Stimulated activated CD4-positive, alpha-beta T cell treated with anti-CD3 and anti-CD28 coated beads, TNF-alpha, amount 100 ng/mL, for 24 hours (primary cell): Measurements from ENCODE around the gene RBM45.
"Not testable (repeated sequence)": the region's sequence is repeated elsewhere in the genome, so short reads cannot be mapped to it uniquely, and the experiment has no call there.

Experiments used
- DNase-seq, 3 experiments: peaks; one replicate each; pipeline ENCODE4 v3.0.0-alpha.2; 2020; ENCODE audit warnings: low read depth in 3 of 3

Gene RBM45

GRCh38 chr2:178106053-178106452 lies 6.2 kb upstream of the RBM45 start:
- no peak for DNase-seq

- DNase-seq = no peak
Measured at GRCh38 chr2:178108176-178108575, 4.1 kb upstream of the RBM45 start.

DNA sequence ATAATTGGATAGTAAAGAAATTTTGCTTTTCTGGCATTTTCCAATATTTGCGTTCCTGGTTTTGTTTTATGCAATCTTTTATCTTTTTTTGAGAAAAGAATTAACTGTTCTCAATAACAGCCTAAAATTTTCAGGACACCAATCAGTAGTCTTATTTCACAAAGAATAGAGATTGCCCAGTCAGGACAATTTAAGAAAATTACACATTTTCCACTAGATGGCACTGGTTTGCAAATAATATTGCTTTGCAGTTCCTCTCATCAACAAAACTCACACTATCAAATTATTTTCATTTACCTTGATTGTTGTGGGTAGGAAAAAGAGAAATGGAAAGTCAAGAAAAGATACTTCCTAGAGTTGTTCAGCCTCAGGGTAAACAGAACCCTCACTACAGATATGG lies 2.4 kb upstream of the RBM45 start:
- no peak for DNase-seq

DNA sequence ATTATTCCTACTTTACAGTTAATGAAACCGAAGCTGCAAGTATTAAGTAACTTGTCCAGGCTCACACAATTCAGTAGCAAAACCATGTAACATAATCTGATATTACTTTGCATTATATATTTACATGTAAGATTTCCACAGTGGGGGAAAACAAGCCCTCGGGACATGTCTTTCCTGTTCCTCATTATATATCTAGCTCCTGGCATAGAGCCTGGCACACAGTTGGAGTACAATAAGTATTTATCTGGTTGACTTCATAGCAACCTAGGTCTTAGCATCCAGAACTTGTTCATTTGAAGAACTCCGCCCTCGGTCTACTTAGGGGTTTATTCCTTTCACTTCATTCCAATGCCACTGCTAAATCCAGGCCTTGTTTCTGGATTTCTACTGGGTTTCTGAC lies 1.6 kb upstream of the RBM45 start:
- DNase-seq = no peak

GRCh38 chr2:178111743-178112142 lies 494 bp upstream of the RBM45 start:
- no peak for DNase-seq

DNA sequence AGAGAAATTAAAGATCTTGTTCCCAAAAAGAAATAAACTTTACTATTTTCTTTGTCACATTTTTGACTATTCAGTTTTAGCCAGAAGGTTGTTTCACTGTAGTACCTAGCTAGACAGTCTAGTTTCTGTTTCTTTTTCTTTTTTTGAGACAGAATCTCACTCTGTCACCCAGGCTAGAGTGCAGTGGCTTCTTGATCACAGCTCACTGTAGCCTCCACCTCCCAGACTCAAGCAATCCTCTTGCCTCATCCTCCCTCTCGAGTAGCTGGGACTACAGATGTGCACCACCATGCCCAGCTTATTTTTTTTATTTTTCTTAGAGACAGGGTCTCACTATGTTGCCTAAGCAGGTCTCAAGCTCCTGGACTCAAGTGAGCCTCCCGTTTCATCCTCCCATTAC lies 2.2 kb downstream of the RBM45 start:
- DNase-seq = no peak

DNA sequence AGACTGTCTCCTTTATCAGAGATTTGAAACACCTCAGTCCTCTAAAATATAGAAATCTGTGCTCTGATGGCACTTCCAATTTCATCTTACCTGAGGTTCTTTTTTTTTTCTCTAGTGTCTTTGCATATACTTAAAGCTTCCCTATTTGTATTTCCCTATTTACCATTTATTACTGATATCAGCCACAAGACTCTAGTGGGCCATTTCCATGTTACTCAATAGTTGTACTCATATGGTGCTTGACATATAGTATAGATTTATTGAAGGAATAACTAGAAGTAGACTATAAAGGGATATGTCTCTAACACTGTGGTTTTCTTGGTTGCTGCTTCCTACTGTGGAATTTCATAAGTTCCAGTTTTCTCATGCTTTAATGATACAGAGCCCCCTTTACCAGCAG lies 3.0 kb downstream of the RBM45 start:
- DNase-seq = no peak

DNA sequence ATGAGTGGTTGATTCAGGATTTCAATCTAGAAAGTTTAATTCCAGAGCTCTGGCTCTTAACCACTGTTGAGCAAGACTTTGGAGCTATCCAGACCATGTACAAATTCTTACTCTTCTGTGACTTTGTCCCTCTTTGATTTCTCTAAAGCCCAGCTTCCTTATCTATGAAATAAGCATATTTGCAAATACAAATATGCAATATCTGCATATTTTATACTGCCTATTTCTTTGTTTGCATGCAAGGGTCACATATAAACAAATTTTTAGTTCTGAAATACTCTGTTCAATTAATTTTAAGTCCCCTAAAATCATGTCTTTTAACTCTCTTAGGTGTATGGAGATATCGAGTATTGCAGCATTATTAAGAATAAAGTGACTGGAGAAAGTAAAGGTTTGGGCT lies 5.5 kb downstream of the RBM45 start:
- DNase-seq = no peak

DNA sequence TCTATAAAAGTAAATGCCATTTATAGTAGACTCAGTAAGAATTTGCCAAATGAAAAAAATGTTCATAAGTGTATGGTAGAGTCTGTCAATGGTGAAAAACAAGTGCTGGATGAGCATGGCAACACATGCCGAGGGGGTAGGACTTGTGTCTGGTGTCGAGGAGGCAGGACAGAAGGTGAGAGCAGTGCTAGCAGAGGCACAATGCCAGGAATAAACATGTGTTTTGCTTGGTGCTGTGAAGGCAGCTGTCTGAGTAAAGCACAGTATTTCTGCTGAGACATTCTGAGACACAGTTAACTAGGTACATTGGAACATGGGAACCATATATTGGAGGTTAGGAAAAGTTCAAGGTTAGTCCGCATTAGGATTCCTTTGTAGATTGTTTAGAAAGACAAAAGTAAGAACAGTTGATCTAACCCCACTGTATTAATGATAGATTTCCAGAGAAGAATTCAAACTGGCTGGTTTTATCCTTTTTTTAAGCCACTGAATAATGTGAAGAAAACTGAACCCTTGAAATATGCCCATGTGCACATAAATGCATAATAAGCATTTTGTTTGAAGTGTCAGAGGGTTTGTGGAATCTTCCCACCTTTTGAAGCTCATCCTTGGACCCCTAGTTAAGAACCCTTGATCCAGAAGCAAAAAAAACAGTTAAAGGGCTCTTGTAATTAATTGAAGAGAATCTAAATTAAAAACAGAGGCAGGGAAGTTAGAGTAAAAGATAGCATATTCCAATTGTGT lies 7.1 kb downstream of the RBM45 start:
- no peak for DNase-seq

- DNase-seq = no peak
Measured at GRCh38 chr2:178123163-178123562, 10.9 kb downstream of the RBM45 start.

- DNase-seq = no peak
Measured at GRCh38 chr2:178125125-178125524, 12.9 kb downstream of the RBM45 start.

- no peak for DNase-seq
Measured at GRCh38 chr2:178125862-178126261, 13.6 kb downstream of the RBM45 start.

DNA sequence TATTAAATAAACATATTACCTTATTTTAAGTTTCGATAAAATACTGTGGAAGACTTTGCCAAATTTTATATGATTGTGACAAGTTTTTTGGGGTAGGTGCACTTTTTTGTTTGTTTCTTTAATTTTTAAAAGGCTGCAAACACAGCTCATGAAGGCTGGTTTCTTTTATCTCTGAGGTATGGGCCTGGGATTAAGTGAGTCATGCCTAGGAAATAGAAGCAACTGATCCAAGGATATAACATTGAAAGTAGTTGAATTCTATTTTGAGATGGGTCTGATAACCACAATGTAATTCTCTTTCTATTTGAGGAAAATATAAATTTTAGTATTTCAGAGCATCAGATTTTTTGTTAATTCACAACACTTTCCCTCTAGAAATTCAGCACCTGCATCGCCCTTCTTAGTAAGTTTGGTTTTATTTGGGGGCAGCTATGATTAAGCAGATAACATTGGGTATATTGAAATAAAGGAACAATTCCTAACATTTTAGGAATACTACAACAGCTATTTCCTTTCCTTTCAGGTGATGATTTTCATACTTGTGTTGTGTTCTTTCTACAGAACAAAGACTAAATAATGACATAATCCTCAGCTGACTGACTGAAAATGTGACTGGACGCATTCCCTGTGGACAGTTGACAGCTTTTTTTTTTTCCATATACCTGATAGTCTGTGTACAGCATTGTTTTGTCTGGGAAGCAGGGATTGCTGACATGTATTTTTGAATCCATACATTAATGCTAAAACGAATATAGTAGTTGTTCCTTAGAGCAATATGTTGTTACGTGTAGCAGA lies 16.8 kb downstream of the RBM45 start:
- no peak for DNase-seq

DNA sequence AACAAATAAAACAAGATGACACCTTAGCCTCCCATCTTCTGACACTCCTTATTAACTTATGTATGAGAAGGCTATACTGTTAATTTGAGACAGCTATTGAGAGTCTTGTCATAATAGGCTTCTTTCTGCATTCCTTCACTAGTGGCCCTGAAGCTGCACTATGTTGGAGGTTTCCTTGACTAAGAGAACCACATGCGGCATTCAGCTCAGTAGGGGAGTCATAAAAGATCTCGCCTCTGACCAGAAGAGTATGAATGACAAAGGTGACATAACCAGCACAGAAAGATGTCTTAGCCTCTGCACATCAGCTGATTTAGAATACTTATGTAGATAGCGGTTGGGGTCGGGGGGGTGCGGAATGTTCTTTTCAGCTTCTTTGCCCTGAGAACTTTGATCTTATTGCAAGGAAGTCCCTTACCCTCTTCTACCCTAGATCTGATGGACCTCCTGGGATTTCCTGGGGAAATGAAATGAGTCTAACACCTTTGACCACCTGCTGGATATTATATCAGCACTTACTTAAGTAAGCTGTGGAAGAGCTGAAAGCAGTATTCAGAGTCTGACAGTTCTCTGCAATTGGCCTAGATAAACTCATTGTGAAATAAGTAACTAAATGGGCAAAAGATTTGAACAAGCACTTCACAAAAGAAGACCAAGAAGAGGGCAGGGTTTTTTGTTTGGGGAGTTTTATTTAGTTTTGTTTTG lies 24.2 kb downstream of the RBM45 start:
- DNase-seq = no peak

DNA sequence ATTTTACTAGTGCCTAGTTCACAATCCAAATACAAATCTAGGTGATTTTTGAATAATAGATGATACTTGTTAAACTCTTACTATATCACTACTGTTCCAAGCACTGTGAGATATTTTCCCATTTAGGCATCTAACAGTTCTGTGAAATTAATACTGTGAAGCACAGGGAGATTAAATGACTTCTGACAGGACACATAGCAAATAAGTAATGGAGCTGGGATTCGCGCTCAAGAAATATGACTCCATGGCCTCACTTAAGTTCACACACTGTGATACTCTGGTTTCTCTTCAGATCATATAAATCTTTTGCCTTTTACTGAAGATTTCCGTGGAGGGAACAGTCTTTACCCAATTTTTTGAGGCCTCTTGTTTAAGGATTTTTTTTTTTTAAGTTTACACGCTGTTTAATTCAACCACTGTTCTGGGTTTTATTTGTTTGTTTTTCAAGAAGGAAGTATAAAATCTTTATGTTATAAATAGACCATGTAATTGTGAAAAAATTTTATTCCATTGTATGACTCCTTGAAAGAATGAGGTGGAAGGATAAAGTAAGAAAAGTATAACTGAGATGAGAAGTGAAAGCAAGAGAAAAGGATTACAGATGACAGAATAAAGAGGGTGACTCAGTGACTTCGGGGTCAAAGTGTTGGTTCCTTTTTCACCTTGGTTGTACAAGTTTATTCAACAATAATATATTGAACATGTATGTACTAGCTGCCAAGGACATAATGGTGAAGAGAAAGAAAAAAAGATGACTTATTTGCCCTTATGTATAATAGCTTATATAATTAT lies 30.2 kb downstream of the RBM45 start:
- DNase-seq = no peak

DNA sequence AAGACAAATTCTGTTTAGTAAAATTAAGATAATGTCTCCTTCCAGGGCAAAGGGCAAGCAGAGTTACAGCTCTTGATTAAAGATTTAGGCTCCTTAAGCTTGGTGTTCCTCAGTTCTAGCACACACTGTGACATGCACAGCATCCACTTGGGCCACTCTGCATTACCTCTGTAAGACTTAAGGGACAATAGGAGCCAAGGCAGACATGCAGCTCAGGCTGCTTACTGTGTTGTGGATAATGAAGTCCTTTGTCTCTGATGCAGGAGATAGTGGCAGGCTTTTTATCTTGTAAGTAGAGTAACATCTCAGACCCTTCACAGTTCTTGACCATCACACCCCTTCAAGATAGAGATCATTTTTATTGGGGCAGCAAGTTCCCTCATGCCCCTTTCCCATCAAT lies 31.2 kb downstream of the RBM45 start:
- no peak for DNase-seq

DNA sequence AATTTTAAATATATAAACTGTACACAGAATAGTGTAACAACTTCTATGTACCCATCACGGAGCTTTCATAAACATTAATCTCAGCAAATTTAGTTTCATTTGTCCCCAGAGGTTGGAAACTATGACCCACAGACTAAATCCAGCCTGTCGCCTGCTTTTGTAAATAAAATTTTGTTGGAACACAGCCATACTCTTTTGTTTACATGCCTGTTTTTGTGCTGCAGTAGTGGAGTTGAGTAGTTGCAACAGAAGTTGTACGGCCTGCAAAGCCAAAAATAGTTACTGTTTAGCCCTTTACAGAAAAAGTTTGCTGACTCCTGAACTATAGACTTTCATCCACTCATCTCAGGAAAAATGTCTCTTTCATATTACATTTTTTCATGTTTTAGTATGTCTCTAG lies 39.8 kb downstream of the RBM45 start:
- DNase-seq = no peak

GRCh38 chr2:178152542-178152941 lies 40.3 kb downstream of the RBM45 start:
- DNase-seq = no peak

- DNase-seq = no peak
Measured at GRCh38 chr2:178152977-178153376, 40.7 kb downstream of the RBM45 start.

DNA sequence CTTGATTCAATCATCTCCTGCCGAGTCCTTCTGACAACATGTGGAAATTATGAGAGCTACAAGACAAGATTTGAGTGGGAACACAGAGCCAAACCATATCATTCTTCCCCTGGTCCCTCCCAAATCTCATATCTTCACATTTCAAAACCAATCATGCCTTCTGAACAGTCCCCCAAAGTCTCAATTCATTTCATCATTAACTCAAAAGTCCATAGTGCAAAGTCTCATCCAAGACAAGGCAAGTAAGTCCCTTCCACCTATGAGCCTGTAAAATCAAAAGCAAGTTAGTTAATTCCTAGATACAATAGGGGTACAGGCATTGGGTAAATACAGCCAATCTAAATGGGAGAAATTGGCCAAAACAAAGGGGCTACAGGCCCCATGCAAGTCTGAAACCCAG lies 41.6 kb downstream of the RBM45 start:
- not testable (repeated sequence) for DNase-seq

- no peak for DNase-seq
Measured at GRCh38 chr2:178155524-178155923, 43.3 kb downstream of the RBM45 start.

DNA sequence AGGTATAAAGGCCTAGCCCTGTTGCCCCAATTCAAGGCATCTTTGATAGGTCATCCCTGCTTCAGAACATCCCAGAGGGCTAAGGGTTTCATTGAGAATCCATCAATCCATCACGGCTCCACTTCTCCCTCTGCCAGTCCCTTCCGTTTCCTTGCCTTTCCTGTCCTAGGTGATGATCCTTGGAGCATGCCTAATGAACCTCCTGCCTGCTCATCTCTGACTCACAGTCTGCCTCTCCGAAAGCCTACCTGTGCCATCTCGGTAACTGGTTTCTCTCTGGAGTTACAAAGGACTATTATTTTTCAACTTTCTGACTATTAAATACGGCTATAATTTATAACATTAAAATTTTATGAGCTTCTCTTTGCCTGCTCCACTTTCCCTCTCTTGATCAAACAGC lies 45.3 kb downstream of the RBM45 start:
- DNase-seq = no peak
